Activated CD8-positive, alpha-beta T cell treated with anti-CD3 and anti-CD28 coated beads, Interleukin-2, amount 10 ng/mL, durations not matched to agents 7 days and 5 days (primary cell): Measurements from ENCODE around the gene PRKCD. TPM values are rescaled to one million over a fixed set of nuclear protein-coding genes. Genes with fewer than 3 reads are reported as not detected.
A peak's percentile ranks its signal among the peaks of the same experiment; 100 is the strongest.

Source experiments
- ATAC-seq: fragments of 150-1000 bp; cut with Tn5 transposase; one replicate; pipeline ENCODE4 v1.10.0; 2021; ENCODE audit warnings: moderate library complexity
- CTCF ChIA-PET: fragments of 350-600 bp; sonication (Branson Sonifier 250); formaldehyde crosslinking; loops from one replicate; lab custom pipeline; 2021; ENCODE audit warnings: antibody characterized with exemption; lab: Charles Lee
- POLR2A ChIA-PET: fragments of 350-600 bp; sonication (Branson Sonifier 250); formaldehyde crosslinking; loops from one replicate; lab custom pipeline; 2021; ENCODE audit warnings: antibody characterized with exemption; lab: Charles Lee
- DNase-seq: peaks from one replicate; pipeline ENCODE4 v3.0.0-alpha.2; 2020
- H3K27ac Mint-ChIP-seq: one replicate; pipeline ENCODE4 v1.8.0; 2021; ENCODE audit warnings: mild to moderate bottlenecking, mixed read lengths
- H3K27me3 Mint-ChIP-seq: one replicate; pipeline ENCODE4 v1.8.0; 2021; ENCODE audit warnings: low read depth, mixed read lengths
- H3K36me3 Mint-ChIP-seq: one replicate; pipeline ENCODE4 v1.8.0; 2021; ENCODE audit warnings: low read depth, mixed read lengths
- H3K4me1 Mint-ChIP-seq: one replicate; pipeline ENCODE4 v1.8.0; 2021; ENCODE audit warnings: low read depth, mixed read lengths
- H3K4me3 Mint-ChIP-seq: one replicate; pipeline ENCODE4 v1.8.0; 2021; ENCODE audit warnings: mild to moderate bottlenecking, mixed read lengths
- H3K9me3 Mint-ChIP-seq: one replicate; pipeline ENCODE4 v1.8.0; 2022; ENCODE audit warnings: mixed read lengths; ENCODE audit not compliant: insufficient read depth
- total RNA-seq, 2 experiments: library from RNA; stranded (reverse); gene quantifications; one replicate each; pipeline ENCODE4 v1.2.3, GENCODE V29; 2021

Gene PRKCD
- total RNA-seq, 2 experiments from 2014 or later: 19.5 to 20.5 TPM

DNA sequence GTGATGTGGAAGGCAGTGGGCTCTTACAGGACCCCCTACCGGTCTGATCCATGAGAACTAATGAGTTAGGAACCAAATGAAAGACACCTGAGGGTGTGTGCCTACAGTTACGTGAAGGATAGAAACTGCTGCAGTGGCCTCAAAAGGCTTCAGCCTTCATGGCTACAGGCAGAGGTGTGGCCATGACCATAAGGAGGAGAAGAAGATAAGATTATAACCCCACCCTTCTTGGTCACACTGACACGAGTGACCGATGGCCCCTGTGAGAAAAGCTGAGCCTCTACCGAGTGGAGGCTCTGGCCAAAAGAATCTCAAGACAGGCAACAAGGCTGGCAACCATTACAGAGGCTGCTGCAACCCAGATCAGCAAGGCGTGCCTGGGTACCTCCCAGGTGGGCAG, 37.1 kb upstream of the PRKCD start:
- Mint-ChIP-seq H3K9me3 (no peaks in the 10 kb centered on the region), H3K27ac (no peak overlapping the region), H3K4me3 (no peak overlapping the region), H3K27me3 (no peaks in the 10 kb centered on the region), H3K36me3 (peaks cover 50% of the 10 kb centered on the region), H3K4me1 (peaks cover 15% of the 10 kb centered on the region)
- ChIA-PET POLR2A (no interaction called here), CTCF (interaction anchor here (1.6 to 2.0 kb wide), 2 partner anchors 36 to 72 kb away, joined by 3 to 6 read pairs; no protein-coding TSS in a partner anchor)
- DNase-seq: no peak
- no peak for ATAC-seq

DNA sequence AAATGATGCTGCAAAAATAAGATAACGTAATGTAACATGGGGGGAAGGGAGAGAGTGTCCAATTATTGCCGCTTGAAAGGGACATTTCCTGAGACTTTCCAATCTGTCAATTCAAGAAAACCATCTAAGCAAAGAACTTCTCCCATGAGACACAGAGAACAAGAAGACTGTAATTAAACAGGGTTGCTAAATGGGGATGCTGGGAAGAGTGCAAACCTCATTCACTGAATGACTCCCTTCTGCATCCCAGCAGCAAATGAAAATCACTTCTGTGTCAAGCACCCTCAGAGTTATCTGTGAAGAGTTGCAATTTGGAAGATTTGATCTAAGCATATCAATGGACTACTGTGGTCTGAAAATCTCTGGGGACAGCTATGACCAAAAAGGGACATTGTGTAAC, 34.4 kb upstream of the PRKCD start:
- Mint-ChIP-seq H3K9me3 (no peaks in the 10 kb centered on the region), H3K27me3 (no peaks in the 10 kb centered on the region), H3K4me3 (no peak overlapping the region), H3K4me1 (peaks cover 31% of the 10 kb centered on the region), H3K36me3 (peaks cover 36% of the 10 kb centered on the region), H3K27ac (no peak overlapping the region)
- CTCF ChIA-PET: interaction anchor here (4.2 kb wide), 1 partner anchor 12 kb away, joined by 28 read pairs; no protein-coding TSS in a partner anchor
- DNase-seq (no peak), ATAC-seq (no peak)
- POLR2A ChIA-PET: no interaction called here

GRCh38 chr3:53129344-53129743, 31.7 kb upstream of the PRKCD start:
- no peaks in the 10 kb centered on the region for H3K27me3 Mint-ChIP-seq
- POLR2A ChIA-PET: interaction anchor here (0.8 to 1.8 kb wide), 6 partner anchors 12 to 216 kb away, joined by 3 to 6 read pairs (median 3); no protein-coding TSS in a partner anchor
- peak overlapping the region; percentile 82 for H3K4me3 Mint-ChIP-seq
- ATAC-seq (no peak), DNase-seq (no peak)
- no peaks in the 10 kb centered on the region for H3K9me3 Mint-ChIP-seq
- CTCF ChIA-PET: interaction anchor here (1.0 to 4.2 kb wide), 5 partner anchors 15 to 171 kb away, joined by 3 to 28 read pairs (median 9); no protein-coding TSS in a partner anchor
- H3K36me3 Mint-ChIP-seq: peaks cover 16% of the 10 kb centered on the region
- peaks cover 26% of the 10 kb centered on the region for H3K4me1 Mint-ChIP-seq
- peak overlapping the region; percentile 89 for H3K27ac Mint-ChIP-seq

- CTCF ChIA-PET: interaction anchor here (1.9 to 7.4 kb wide), 6 partner anchors 15 to 66 kb away, joined by 9 to 106 read pairs (median 32); no protein-coding TSS in a partner anchor
- peak; percentile 95 for ATAC-seq
- Mint-ChIP-seq H3K4me1 (peaks cover 26% of the 10 kb centered on the region), H3K4me3 (peak within 1 kb of the TSS; percentile 82), H3K36me3 (peaks cover 6% of the 10 kb centered on the region), H3K27me3 (no peaks in the 10 kb centered on the region), H3K9me3 (no peaks in the 10 kb centered on the region), H3K27ac (peak within 1 kb of the TSS; percentile 89)
- POLR2A ChIA-PET: interaction anchor here (0.9 to 1.8 kb wide), 9 partner anchors 13 to 215 kb away, joined by 3 to 6 read pairs (median 3); no protein-coding TSS in a partner anchor
- DNase-seq: peak; percentile 99
Observed at GRCh38 chr3:53130179-53131061, 30.6 kb upstream of the PRKCD start, which contains the start of gene RFT1. TSS of gene RFT1 (minus strand) at chr3:53130435. CDS start at chr3:53130400, 35 bp downstream.

DNA sequence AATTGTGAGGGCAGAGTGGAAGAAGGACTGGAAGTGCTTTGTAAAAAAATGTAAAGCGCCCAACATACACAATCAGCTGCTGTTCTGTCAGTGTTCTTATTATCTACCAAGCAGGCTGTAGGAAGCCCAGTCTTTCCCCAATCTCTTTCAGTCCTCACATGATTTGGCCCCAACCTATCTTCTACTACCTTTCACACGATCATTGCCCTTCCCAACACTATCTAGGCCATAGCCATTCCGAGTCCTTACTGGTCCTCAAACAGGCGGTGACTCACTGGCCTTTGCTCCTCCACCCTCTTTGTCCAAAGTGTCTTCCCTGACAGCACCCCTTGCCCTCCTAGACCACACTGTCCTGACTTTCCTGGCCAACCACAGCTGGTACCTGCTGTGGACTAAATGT, 29.9 kb upstream of the PRKCD start:
- peak overlapping the region; percentile 82 for H3K4me3 Mint-ChIP-seq
- no peaks in the 10 kb centered on the region for H3K27me3 Mint-ChIP-seq
- ATAC-seq (no peak), DNase-seq (no peak)
- peak overlapping the region; percentile 89 for H3K27ac Mint-ChIP-seq
- H3K4me1 Mint-ChIP-seq: peaks cover 26% of the 10 kb centered on the region
- ChIA-PET POLR2A (interaction anchor here (1.0 to 1.8 kb wide), 5 partner anchors 17 to 111 kb away, joined by 3 to 6 read pairs (median 4); no protein-coding TSS in a partner anchor), CTCF (interaction anchor here (1.7 to 7.4 kb wide), 4 partner anchors 16 to 65 kb away, joined by 8 to 106 read pairs (median 38); no protein-coding TSS in a partner anchor)
- H3K9me3 Mint-ChIP-seq: no peaks in the 10 kb centered on the region
- H3K36me3 Mint-ChIP-seq: peaks cover 3% of the 10 kb centered on the region

GRCh38 chr3:53132347-53132746, 28.7 kb upstream of the PRKCD start:
- Mint-ChIP-seq H3K9me3 (no peaks in the 10 kb centered on the region), H3K4me1 (peaks cover 26% of the 10 kb centered on the region), H3K36me3 (peaks cover 3% of the 10 kb centered on the region), H3K27ac (no peak overlapping the region), H3K4me3 (no peak overlapping the region), H3K27me3 (no peaks in the 10 kb centered on the region)
- DNase-seq (no peak), ATAC-seq (no peak)
- POLR2A ChIA-PET: no interaction called here
- CTCF ChIA-PET: interaction anchor here (0.7 to 7.4 kb wide), 9 partner anchors 9 to 850 kb away, joined by 3 to 106 read pairs (median 8); no protein-coding TSS in a partner anchor

DNA sequence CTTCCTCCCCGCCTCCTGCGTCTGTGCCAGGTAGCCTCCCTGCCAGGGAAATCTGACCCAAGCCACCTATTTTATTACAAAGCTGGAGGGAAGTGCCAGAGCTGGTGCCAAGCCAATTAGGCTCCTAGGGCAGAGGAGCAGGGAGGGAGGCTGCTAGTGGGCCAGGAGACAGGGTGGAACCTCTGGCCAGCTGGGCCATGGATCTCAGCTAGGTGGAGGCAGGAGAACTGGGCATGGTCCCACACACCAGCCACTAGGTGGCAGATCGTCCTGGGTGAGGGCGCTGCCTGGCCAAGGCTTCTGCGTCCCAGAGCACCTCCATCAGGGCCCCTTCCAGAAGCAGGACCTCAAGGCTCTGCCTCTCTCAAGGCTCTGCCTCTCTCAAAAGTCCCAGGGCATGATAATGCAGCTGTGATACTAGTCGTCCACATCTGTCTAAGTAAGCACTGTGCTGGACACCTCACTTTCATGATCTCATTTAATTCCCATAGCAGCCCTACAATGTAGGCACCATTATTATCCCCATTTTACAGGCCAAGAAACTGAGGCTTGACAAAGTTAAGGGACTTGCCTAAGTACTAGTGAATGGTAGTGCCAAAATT, 26.3 kb upstream of the PRKCD start:
- ATAC-seq: peak; percentile 56
- no peaks in the 10 kb centered on the region for H3K27me3 Mint-ChIP-seq
- no peak overlapping the region for H3K4me3 Mint-ChIP-seq
- no peak overlapping the region for H3K27ac Mint-ChIP-seq
- H3K9me3 Mint-ChIP-seq: no peaks in the 10 kb centered on the region
- H3K36me3 Mint-ChIP-seq: peaks cover 1% of the 10 kb centered on the region
- peak; percentile 75 for DNase-seq
- CTCF ChIA-PET: interaction anchor here (0.7 to 7.4 kb wide), 21 partner anchors 9 to 342 kb away, joined by 3 to 106 read pairs (median 4); no protein-coding TSS in a partner anchor
- POLR2A ChIA-PET: no interaction called here
- peaks cover 13% of the 10 kb centered on the region for H3K4me1 Mint-ChIP-seq

DNA sequence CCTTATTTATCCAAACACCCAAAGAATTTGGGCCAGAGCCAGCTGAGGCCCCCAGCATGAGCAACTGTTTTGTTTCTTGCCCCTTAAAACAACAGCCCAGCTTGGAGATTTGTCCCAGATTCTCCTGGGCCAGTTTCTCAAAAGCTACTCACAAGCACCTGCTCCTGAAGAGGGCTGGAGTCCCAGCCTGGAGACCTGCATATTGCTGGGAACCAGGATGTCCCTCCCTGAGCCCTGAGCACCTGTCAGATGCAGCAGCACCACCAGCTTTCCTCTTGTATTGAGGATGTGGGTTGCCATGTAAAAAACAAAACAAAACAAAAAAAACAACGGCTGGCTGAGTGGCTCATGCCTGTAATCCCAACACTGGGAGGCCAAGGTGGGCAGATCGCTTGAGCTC, 23.8 kb upstream of the PRKCD start:
- Mint-ChIP-seq H3K27ac (no peak overlapping the region), H3K27me3 (no peaks in the 10 kb centered on the region), H3K4me1 (no peaks in the 10 kb centered on the region), H3K9me3 (no peaks in the 10 kb centered on the region), H3K4me3 (no peak overlapping the region), H3K36me3 (no peaks in the 10 kb centered on the region)
- POLR2A ChIA-PET: interaction anchor here (0.6 kb wide), 1 partner anchor 58 kb away, joined by 3 read pairs; no protein-coding TSS in a partner anchor
- DNase-seq: no peak
- peak; percentile 25 for ATAC-seq
- CTCF ChIA-PET: interaction anchor here (0.8 to 7.4 kb wide), 7 partner anchors 10 to 83 kb away, joined by 3 to 106 read pairs (median 3); partner anchors contain the start of gene PRKCD

DNA sequence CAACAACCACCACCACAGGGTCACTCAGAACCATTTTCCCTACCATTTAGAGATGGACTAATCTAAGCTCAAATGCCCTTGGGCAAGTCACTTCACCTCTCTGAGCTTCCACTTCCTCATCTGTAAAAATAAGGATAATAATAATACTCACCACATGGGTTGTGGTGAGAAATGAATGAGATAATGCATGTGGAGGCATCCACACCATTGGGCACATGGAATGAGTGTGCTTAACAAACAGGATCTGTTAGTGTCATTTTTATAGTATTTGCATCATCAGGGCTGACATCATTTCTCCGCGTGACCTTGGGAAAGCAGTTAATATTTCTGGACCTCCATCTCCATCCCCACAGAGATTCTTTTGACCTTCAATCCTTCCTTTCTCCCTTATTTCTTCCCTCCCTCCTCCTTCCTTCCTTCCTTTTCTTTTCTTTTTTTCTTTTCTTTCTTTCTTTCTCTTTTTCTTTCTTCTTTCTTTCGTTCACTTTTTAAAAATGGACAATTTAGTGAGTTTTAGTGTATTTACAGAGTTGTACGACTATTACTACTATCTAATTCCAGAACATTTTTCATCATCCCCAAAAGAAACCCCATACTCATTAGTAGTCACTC, 23.1 kb upstream of the PRKCD start:
- ChIA-PET POLR2A (interaction anchor here (0.6 kb wide), 1 partner anchor 57 kb away, joined by 3 read pairs; no protein-coding TSS in a partner anchor), CTCF (interaction anchor here (0.8 to 7.4 kb wide), 5 partner anchors 21 to 82 kb away, joined by 3 to 106 read pairs (median 3); partner anchors contain the start of gene PRKCD)
- ATAC-seq (no peak), DNase-seq (no peak)
- Mint-ChIP-seq H3K27ac (peak overlapping the region; percentile 9), H3K4me1 (no peaks in the 10 kb centered on the region), H3K9me3 (no peaks in the 10 kb centered on the region), H3K27me3 (no peaks in the 10 kb centered on the region), H3K36me3 (no peaks in the 10 kb centered on the region), H3K4me3 (no peak overlapping the region)

- Mint-ChIP-seq H3K27me3 (no peaks in the 10 kb centered on the region), H3K27ac (no peak overlapping the region), H3K9me3 (no peaks in the 10 kb centered on the region), H3K4me1 (no peaks in the 10 kb centered on the region), H3K36me3 (no peaks in the 10 kb centered on the region), H3K4me3 (no peak overlapping the region)
- DNase-seq: no peak
- no peak for ATAC-seq
- ChIA-PET CTCF (interaction anchor here (2.0 kb wide), 1 partner anchor 56 kb away, joined by 6 read pairs; no protein-coding TSS in a partner anchor), POLR2A (interaction anchor here (1.1 kb wide), 1 partner anchor 65 kb away, joined by 3 read pairs; no protein-coding TSS in a partner anchor)
Observed at GRCh38 chr3:53139906-53140846, 20.8 kb upstream of the PRKCD start.
